Measurements from ENCODE around the gene SPDYE2.
"Not testable (repeated sequence)": the region's sequence is repeated elsewhere in the genome, so short reads cannot be mapped to it uniquely, and the experiment has no call there.

DNA sequence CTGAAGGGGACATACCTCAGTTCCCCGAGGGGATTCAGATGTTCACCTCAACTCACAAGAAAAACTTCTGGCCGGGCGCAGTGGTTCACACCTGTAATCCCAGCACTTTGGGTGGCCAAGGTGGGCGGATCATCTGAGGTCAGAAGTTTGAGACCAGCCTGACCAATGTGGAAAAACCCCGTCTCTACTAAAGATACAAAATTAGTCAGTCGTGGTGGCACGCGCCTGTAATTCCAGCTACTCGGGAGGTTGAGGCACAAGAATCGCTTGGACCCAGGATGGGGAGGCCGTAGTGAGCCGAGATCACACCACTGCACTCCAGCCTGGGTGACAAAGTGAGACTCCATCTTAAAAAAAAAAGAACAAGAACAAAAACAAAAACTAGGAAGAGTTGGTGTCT lies 5.7 kb upstream of the SPDYE2 start:
- TF ChIP-seq, protein P1, sequence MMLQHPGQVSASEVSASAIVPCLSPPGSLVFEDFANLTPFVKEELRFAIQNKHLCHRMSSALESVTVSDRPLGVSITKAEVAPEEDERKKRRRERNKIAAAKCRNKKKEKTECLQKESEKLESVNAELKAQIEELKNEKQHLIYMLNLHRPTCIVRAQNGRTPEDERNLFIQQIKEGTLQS (CRISPR knock-in tag; conservative IDR thresholded peaks at IDR 0.05) = not testable (repeated sequence)
- TF ChIP-seq, protein P2, sequence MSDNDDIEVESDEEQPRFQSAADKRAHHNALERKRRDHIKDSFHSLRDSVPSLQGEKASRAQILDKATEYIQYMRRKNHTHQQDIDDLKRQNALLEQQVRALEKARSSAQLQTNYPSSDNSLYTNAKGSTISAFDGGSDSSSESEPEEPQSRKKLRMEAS (CRISPR knock-in tag; IDR thresholded peaks at IDR 0.05) = not testable (repeated sequence)
- not testable (repeated sequence) for TF ChIP-seq FOXK1 (CRISPR knock-in tag; IDR thresholded peaks at IDR 0.05); ZNF423 (CRISPR knock-in tag; IDR thresholded peaks at IDR 0.05); MYBL2 (CRISPR knock-in tag; IDR thresholded peaks at IDR 0.05); NR2C2 (CRISPR knock-in tag; IDR thresholded peaks at IDR 0.05); JUN (CRISPR knock-in tag; IDR thresholded peaks at IDR 0.05); SMAD3 (CRISPR knock-in tag; IDR thresholded peaks at IDR 0.05; ENCODE audit: borderline replicate concordance); RELA (CRISPR knock-in tag; IDR thresholded peaks at IDR 0.05; ENCODE audit: borderline replicate concordance)
- TF ChIP-seq, protein P3, sequence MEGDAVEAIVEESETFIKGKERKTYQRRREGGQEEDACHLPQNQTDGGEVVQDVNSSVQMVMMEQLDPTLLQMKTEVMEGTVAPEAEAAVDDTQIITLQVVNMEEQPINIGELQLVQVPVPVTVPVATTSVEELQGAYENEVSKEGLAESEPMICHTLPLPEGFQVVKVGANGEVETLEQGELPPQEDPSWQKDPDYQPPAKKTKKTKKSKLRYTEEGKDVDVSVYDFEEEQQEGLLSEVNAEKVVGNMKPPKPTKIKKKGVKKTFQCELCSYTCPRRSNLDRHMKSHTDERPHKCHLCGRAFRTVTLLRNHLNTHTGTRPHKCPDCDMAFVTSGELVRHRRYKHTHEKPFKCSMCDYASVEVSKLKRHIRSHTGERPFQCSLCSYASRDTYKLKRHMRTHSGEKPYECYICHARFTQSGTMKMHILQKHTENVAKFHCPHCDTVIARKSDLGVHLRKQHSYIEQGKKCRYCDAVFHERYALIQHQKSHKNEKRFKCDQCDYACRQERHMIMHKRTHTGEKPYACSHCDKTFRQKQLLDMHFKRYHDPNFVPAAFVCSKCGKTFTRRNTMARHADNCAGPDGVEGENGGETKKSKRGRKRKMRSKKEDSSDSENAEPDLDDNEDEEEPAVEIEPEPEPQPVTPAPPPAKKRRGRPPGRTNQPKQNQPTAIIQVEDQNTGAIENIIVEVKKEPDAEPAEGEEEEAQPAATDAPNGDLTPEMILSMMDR (IDR thresholded peaks at IDR 0.05) = not testable (repeated sequence)
- TF ChIP-seq, protein P4, sequence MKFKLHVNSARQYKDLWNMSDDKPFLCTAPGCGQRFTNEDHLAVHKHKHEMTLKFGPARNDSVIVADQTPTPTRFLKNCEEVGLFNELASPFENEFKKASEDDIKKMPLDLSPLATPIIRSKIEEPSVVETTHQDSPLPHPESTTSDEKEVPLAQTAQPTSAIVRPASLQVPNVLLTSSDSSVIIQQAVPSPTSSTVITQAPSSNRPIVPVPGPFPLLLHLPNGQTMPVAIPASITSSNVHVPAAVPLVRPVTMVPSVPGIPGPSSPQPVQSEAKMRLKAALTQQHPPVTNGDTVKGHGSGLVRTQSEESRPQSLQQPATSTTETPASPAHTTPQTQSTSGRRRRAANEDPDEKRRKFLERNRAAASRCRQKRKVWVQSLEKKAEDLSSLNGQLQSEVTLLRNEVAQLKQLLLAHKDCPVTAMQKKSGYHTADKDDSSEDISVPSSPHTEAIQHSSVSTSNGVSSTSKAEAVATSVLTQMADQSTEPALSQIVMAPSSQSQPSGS (CRISPR knock-in tag; IDR thresholded peaks at IDR 0.05; ENCODE audit: borderline replicate concordance, low read depth) = not testable (repeated sequence)
- TF ChIP-seq, protein P5, sequence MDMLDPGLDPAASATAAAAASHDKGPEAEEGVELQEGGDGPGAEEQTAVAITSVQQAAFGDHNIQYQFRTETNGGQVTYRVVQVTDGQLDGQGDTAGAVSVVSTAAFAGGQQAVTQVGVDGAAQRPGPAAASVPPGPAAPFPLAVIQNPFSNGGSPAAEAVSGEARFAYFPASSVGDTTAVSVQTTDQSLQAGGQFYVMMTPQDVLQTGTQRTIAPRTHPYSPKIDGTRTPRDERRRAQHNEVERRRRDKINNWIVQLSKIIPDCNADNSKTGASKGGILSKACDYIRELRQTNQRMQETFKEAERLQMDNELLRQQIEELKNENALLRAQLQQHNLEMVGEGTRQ (CRISPR knock-in tag; IDR thresholded peaks at IDR 0.05) = not testable (repeated sequence)
- TF ChIP-seq, protein P6, sequence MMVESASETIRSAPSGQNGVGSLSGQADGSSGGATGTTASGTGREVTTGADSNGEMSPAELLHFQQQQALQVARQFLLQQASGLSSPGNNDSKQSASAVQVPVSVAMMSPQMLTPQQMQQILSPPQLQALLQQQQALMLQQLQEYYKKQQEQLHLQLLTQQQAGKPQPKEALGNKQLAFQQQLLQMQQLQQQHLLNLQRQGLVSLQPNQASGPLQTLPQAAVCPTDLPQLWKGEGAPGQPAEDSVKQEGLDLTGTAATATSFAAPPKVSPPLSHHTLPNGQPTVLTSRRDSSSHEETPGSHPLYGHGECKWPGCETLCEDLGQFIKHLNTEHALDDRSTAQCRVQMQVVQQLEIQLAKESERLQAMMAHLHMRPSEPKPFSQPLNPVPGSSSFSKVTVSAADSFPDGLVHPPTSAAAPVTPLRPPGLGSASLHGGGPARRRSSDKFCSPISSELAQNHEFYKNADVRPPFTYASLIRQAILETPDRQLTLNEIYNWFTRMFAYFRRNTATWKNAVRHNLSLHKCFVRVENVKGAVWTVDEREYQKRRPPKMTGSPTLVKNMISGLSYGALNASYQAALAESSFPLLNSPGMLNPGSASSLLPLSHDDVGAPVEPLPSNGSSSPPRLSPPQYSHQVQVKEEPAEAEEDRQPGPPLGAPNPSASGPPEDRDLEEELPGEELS (CRISPR knock-in tag; IDR thresholded peaks at IDR 0.05) = not testable (repeated sequence)
